Fibroblast of skin of right biceps (primary cell): ENCODE data around the gene GDPD5.

Source experiments
- DNase-seq: peaks from one replicate; pipeline ENCODE4 v3.0.0-alpha.2; 2013

The GDPD5 gene

GRCh38 chr11:75469785-75470405 lies 55.8 kb downstream of the GDPD5 start:
- no peak for DNase-seq

GRCh38 chr11:75468534-75469340 lies 57.0 kb downstream of the GDPD5 start:
- peak; percentile 40 for DNase-seq

- no peak for DNase-seq
Observed at GRCh38 chr11:75467881-75468280, 57.9 kb downstream of the GDPD5 start.

DNA sequence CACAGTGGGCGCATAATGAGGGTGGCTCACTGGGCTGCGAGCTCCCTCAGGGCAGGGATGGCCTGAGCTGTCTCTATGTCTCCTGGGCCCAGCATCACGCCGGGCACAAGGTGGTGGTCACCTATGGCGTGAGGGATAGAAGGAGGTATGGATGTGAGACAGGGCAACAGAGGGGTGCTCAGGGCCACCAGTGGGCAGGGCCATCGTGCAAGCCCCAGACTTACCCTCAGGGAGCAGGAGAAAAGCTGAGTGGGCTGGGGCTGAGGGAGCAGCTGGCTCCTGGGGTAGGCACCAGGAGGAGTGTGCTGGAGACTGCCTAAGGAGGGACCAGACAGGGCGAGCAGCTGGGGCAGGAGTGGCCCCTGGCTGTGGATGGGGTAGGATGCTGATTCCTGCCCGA lies 58.4 kb downstream of the GDPD5 start:
- DNase-seq: no peak

GRCh38 chr11:75465701-75466531 lies 59.8 kb downstream of the GDPD5 start:
- DNase-seq: peak; percentile 76

DNA sequence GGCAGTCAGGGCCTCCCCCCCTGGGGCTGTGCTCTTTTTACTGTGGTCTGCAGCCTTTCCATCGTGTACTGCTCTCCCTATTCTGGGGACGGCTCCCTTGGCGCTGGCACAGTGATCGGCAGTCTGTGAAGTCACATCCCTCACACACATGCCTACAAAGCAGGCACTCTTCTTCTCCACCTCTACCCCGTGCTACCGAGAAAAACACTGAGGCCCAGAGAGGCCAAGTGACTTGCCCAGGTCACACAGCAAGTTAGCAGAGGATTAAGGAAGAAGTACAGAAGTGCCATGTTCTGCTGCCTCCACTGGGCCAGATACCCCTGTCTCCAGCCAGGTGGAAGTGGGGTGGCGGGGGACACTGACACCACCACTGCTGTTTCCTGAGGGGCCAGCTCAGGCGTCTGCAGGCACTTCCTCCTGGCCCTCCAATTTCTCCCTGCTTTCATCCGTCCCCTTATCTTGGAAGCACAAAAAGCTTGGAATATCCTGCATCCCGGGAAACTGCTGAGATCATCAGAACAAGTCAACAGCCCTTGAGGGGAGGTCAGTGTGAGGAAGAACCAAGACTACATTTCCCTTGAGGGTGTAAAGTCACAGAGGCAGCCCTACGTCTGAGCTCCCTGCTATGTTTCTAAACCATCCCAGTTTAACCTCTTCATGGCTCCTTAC lies 62.5 kb downstream of the GDPD5 start:
- no peak for DNase-seq

GRCh38 chr11:75462117-75462653 lies 63.6 kb downstream of the GDPD5 start:
- DNase-seq: no peak

GRCh38 chr11:75461151-75461550 lies 64.6 kb downstream of the GDPD5 start:
- DNase-seq: no peak

DNA sequence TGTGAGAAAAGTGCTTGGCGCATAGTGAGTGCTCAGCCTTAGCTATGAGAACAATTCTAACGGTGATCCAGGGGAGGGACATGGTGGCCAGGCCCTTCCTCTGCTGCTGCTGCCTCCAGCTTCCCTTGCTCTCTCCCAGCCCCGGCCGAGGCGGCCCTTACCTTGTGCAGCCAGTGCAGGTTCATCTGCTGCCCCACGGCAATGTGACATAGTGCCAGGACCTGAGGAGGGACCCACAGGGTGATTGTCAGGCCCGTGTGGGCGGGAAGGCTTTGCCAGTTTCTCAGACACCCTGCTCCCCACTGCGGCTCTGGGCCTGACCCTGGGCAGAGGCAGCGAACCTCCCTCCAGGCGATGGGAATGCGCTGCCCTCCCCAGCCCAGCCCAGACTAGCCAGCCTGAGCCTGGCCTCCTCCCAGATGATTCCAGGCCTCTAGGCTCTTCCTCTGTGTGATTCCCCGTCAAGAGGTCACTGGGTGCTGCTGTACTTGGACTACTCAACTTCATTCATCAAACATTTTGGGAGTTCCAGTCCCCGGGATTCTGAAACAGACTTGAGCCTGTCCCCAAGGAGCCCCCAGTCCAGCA lies 69.1 kb downstream of the GDPD5 start:
- DNase-seq: no peak

GRCh38 chr11:75454987-75455386 lies 70.8 kb downstream of the GDPD5 start:
- DNase-seq: no peak

DNA sequence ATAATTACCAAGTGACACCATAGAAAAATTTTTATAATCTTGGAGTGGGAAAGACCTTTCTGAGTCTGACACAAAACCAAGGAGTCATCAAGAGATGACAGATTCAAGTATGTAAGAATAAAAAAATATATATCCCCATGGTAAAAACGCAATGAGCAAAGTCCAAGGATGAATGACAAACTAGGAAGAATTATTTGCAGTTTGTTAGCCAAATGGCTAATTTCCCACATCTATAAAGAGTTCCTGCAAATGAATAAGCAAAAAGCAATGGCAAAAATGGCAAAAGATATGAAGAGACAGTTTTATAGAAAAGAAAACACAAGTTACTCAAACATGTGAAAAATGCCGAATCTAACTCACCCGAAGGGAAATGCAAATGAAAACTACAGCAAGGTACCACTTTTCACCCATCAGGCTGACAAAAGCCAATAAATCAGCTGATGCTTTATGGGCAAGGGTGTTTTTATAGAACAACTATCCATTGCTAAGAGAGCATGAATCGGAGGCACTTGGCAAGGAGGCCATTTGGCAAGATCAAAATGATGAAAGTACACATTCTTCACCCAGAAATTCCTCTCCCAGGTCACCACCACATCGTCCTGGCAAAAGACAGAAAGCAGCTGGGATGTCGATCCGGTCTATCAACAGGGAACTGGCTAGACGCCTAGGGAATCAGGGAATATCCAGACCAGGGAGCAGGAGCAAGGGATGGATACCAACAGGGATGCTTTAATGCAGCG lies 71.7 kb downstream of the GDPD5 start:
- DNase-seq: peak; percentile 76

- no peak for DNase-seq
Observed at GRCh38 chr11:75450826-75451821, 74.6 kb downstream of the GDPD5 start.

DNA sequence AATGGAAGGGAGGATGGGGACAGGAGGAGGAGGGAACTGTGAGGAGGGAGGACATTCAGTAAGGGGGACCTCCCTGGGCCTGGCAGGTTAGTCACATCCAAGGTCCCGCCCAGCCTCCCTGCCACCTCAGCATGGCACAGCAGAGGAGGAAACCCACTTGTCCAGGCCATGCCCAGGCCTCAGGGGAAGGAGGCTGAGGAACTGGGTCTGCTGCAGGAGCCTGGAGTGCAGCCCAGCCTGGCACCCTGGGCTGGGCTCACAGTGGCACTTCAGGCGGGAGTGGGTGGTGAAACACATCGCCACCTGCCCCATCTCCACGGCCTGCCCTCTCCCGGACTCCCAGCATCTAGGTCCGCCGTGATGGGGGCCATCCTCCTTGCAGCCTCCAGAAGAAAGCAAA lies 75.5 kb downstream of the GDPD5 start:
- DNase-seq: no peak

GRCh38 chr11:75449776-75450175 lies 76.0 kb downstream of the GDPD5 start:
- DNase-seq: no peak

DNA sequence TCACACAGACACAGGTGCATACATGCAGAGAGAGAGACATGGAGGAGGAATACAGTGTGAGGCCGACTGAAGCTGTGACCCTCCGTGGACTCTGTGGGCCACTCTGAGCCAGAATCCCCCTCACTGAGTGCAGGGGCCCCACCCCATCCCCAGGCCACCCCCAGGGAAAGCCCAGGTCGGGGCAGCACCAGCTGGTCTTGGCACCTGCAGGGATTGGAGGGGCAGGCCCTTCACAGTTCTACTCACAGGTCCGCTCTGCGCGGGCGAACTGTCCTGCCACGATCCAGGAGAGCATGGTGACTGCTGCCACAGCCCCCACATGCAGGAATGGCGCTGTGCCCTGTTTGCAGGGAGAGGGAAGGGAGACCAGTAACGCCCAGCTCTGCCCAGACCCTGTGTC lies 76.5 kb downstream of the GDPD5 start:
- no peak for DNase-seq

- no peak for DNase-seq
Observed at GRCh38 chr11:75447415-75447814, 78.3 kb downstream of the GDPD5 start.

DNA sequence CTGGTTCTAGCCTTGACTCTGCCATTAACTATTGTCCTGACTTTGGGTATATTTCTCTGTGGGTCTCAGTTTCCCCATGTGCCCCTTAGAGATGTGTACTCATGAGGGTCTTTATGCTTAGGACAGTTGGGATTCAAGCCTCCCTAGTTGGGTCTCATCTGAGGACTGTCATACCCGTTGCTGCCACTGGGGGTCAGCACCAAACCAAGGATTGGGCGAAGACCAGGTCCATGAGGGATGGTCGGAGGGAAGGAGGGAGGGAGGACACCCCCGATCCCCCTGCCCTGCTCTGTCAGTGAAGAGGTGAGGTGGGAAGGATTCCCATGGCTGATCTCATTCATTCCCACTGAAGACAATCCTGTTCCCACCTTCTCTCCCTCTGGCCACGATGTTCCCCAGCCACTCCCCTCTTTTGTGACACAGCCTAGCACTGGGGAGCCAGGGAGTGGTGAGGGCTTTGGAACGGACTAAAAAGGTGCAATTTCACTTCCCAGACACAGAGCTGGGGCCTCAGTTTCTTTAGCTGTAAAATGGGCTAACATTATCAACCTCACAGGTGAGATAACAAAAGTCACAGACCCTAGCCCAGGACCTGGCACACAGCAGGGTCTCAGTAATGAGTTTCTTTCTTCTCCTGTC lies 80.3 kb downstream of the GDPD5 start:
- peak; percentile 55 for DNase-seq

- DNase-seq: no peak
Observed at GRCh38 chr11:75443043-75443442, 82.7 kb downstream of the GDPD5 start.

DNA sequence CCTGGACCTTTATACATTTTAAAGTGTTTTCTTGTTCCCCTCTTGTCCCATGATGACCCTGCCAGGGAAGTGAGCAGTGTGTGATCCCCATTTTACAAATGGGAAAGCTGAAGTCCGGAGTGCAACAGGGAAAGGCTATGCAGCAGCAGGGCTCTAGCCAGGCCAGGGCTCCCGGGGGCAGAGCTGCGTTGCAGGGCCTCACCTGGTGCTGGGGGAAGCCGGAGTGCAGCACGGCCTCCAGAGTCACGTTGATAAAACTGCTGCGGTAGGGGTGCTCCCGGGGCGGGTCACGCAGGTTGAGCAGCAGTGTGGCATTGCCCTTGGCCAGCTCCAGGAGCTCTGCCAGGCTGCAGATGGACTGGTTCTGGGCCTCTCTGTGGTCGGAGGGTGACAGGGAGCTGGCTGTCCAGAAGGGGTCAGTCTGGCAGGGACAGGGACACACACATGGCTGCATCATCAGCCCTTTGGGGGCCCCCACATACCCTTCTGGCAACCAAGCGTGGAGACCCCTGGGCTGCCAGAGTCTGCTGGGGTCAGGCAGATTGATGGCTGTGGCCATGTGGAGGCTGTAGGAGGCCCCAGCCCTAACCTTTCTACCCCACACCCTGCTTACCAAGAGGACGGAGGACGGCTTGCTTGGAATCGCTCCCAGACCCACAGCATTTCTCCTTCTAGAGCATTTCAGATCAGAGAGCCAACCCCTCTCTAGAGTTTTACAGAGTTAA lies 83.4 kb downstream of the GDPD5 start:
- no peak for DNase-seq
